SKM-1 (cell line): Measurements from ENCODE around the gene S100A5.

Experiments used
- DNase-seq: peaks from one replicate; lab custom pipeline; 2025; ENCODE audit not compliant: unreplicated experiment; lab: John Stamatoyannopoulos, UW

Gene S100A5

GRCh38 chr1:153513023-153513422 is 27.7 kb downstream of the S100A5 start:
- DNase-seq = no peak

- peak; percentile 63 for DNase-seq
Measured at GRCh38 chr1:153510984-153511410, 29.7 kb downstream of the S100A5 start.

GRCh38 chr1:153509729-153510354 is 30.9 kb downstream of the S100A5 start:
- DNase-seq = peak; percentile 82

- DNase-seq = no peak
Measured at GRCh38 chr1:153509036-153509435, 31.7 kb downstream of the S100A5 start.

- no peak for DNase-seq
Measured at GRCh38 chr1:153507926-153508583, 32.7 kb downstream of the S100A5 start.

GRCh38 chr1:153506831-153507413 is 33.8 kb downstream of the S100A5 start:
- no peak for DNase-seq

- DNase-seq = no peak
Measured at GRCh38 chr1:153506386-153506785, 34.3 kb downstream of the S100A5 start.

GRCh38 chr1:153505576-153505975 is 35.2 kb downstream of the S100A5 start:
- no peak for DNase-seq

GRCh38 chr1:153503766-153504165 is 37.0 kb downstream of the S100A5 start:
- DNase-seq = no peak

GRCh38 chr1:153498746-153499145 is 42.0 kb downstream of the S100A5 start:
- DNase-seq = no peak

- DNase-seq = no peak
Measured at GRCh38 chr1:153495536-153495935, 45.2 kb downstream of the S100A5 start.

- DNase-seq = peak; percentile 78
Measured at GRCh38 chr1:153494976-153495535, 45.7 kb downstream of the S100A5 start.

GRCh38 chr1:153493343-153493960 is 47.3 kb downstream of the S100A5 start:
- DNase-seq = no peak

- DNase-seq = peak; percentile 94
Measured at GRCh38 chr1:153490272-153491051, 50.3 kb downstream of the S100A5 start.

- no peak for DNase-seq
Measured at GRCh38 chr1:153488731-153489130, 52.0 kb downstream of the S100A5 start.

GRCh38 chr1:153487707-153488106 is 53.0 kb downstream of the S100A5 start:
- no peak for DNase-seq
